Endothelial cell of umbilical vein (primary cell): ENCODE measurements around the gene LRRC4B.

Source experiments
- EZH2 ChIP-seq: IDR thresholded peaks from 2 replicates; pipeline ENCODE4 v1.6.1; 2012; ENCODE audit warnings: borderline replicate concordance, low read depth, mild to moderate bottlenecking, moderate library complexity, low read length, inconsistent platforms; ENCODE audit not compliant: severe bottlenecking
- FOS ChIP-seq: IDR thresholded peaks from 2 replicates; pipeline ENCODE4 v1.6.1; 2011; ENCODE audit warnings: mild to moderate bottlenecking, low read length, moderate library complexity, borderline replicate concordance; ENCODE audit not compliant: insufficient read depth
- GATA2 ChIP-seq: IDR thresholded peaks from 2 replicates; pipeline ENCODE4 v1.7.0; 2011; ENCODE audit warnings: low read depth, mild to moderate bottlenecking, moderate library complexity, mixed read lengths, low read length; ENCODE audit not compliant: insufficient read length, insufficient read depth
- MYC ChIP-seq: IDR thresholded peaks from one replicate; pipeline ENCODE4 v1.6.1; 2011; ENCODE audit warnings: mild to moderate bottlenecking, low read depth, low read length
- POLR2A ChIP-seq: IDR thresholded peaks from 2 replicates; pipeline ENCODE4 v1.6.1; 2012; ENCODE audit warnings: low read depth, mild to moderate bottlenecking, control low read depth, low read length
- POLR2AphosphoS5 ChIP-seq: IDR thresholded peaks from 2 replicates; pipeline ENCODE4 v1.6.1; 2012; ENCODE audit warnings: low read depth, mild to moderate bottlenecking, control low read depth, low read length, moderate library complexity; ENCODE audit not compliant: insufficient read depth
- TF ChIP-seq, protein P1 (sequence below), 2 donors: IDR thresholded peaks; 1 replicate in 1 of 2; 2 replicates in 1 of 2; pipeline ENCODE4 v1.5.1; 2011; ENCODE audit warnings: low read length in 2 of 2, mild to moderate bottlenecking in 2 of 2, moderate library complexity in 2 of 2, control low read depth in 1 of 2, inconsistent platforms in 1 of 2, low read depth in 1 of 2; ENCODE audit not compliant: insufficient read depth in 1 of 2; ENCODE audit errors: extremely low read depth in 1 of 2
- TF ChIP-seq, protein P2 (sequence below): IDR thresholded peaks from 2 replicates; pipeline ENCODE4 v1.6.1; 2011; ENCODE audit not compliant: insufficient read depth, insufficient read length

DNA sequence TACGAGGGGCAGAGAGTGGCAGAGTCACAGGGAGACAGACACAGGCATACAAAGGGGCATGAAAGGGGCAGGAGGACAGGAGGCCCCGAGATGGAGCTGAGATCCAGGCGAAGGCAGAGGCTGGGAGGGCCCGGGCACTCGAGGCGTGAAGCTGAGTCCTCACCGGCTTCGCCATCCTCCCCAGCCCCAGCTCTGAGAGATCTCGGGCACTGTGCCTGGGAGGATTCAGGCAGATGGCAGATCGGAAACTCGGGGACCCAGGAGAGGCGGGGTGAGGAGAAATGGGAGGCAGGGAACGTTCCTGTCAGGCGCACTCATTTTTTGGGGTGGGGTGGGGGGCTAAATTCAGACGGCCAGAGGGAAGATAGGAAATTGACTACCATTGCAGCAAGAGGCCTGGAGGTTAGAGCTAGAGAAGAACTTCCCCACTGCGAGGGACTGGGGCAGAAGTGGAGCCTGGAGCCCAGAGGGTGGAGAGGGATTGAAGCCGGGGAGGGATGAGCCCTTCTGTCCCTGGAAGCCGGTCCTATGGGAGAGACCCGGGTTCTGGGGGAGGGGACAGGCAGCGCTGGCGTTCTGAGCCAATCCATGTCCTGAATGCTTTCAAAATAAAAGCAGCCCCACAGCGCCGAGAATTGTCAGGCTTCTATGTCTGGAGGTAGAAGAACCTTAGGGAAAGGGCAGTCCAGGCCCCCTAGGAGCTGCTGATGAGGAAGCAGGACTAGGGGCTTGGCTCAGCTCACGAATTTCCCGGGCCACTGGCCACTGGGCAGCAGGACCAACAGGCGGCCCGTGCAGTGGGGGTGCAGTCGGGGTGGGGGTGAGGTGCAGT, 12.6 kb downstream of the LRRC4B start:
- TF ChIP-seq, protein P1, sequence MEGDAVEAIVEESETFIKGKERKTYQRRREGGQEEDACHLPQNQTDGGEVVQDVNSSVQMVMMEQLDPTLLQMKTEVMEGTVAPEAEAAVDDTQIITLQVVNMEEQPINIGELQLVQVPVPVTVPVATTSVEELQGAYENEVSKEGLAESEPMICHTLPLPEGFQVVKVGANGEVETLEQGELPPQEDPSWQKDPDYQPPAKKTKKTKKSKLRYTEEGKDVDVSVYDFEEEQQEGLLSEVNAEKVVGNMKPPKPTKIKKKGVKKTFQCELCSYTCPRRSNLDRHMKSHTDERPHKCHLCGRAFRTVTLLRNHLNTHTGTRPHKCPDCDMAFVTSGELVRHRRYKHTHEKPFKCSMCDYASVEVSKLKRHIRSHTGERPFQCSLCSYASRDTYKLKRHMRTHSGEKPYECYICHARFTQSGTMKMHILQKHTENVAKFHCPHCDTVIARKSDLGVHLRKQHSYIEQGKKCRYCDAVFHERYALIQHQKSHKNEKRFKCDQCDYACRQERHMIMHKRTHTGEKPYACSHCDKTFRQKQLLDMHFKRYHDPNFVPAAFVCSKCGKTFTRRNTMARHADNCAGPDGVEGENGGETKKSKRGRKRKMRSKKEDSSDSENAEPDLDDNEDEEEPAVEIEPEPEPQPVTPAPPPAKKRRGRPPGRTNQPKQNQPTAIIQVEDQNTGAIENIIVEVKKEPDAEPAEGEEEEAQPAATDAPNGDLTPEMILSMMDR (IDR thresholded peaks at IDR 0.05; ENCODE audit: extremely low read depth in 1 of 2, insufficient read depth in 1 of 2, low read depth in 1 of 2, low read length in 2 of 2), result no peak
- TF ChIP-seq POLR2AphosphoS5 (no peak), POLR2A (no peak), GATA2 (no peak), EZH2 (peak; percentile 12), MYC (no peak), FOS (no peak)
- TF ChIP-seq, protein P2, sequence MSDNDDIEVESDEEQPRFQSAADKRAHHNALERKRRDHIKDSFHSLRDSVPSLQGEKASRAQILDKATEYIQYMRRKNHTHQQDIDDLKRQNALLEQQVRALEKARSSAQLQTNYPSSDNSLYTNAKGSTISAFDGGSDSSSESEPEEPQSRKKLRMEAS, result no peak
